ENCODE results near the gene SPAG16. TPM values are rescaled to one million over a fixed set of nuclear protein-coding genes. Genes with fewer than 3 reads are reported as not detected.

Gene SPAG16
- total RNA-seq, 1 experiment from 2014 or later: 30.0 TPM

DNA sequence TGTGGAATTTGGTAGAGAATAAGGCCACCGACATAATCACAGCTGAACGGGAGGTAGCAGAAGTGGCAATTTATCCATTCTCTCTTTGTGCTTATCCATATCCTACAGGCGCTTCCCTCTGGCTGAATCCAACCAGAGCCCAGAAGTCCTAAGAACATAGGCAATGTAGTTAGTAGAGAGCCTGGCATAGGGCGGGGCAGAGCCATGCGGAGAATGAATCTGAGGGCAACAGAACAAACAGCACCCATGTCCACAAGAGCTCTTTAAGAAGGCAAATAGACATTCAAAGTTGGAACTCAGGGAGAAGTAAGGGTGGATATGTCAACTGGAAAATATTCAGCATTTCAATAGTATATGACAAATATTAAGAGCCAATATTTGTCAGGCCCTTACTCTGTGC, 820.7 kb downstream of the SPAG16 start:
- H3K9me3 ChIP-seq (ENCODE audit: insufficient read depth, low read depth): no peaks in the 10 kb centered on the region
- intact Hi-C loops (cut with micrococcal nuclease; ENCODE audit: unreplicated experiment): no loop called here
- no peaks in the 10 kb centered on the region for H3K9me2 ChIP-seq (ENCODE audit: insufficient read depth)
- no peaks in the 10 kb centered on the region for H3K27me3 ChIP-seq (ENCODE audit: insufficient read depth, low read depth)
- peaks cover 10% of the 10 kb centered on the region for H3K4me1 ChIP-seq (replicated peaks; ENCODE audit: insufficient read depth)
- no peaks in the 10 kb centered on the region for H3K36me3 ChIP-seq (ENCODE audit: low read depth)
- no peaks in the 10 kb centered on the region for H4K20me1 ChIP-seq (ENCODE audit: insufficient read depth)
- no peak for DNase-seq
- no peak overlapping the region for H2AFZ ChIP-seq
- H3F3A ChIP-seq (ENCODE audit: insufficient read depth, low read depth): no peaks in the 10 kb centered on the region
- no peak overlapping the region for H3K27ac ChIP-seq
- BruUV-seq (replicated peaks): no TSS peak
- TF ChIP-seq, protein P1, sequence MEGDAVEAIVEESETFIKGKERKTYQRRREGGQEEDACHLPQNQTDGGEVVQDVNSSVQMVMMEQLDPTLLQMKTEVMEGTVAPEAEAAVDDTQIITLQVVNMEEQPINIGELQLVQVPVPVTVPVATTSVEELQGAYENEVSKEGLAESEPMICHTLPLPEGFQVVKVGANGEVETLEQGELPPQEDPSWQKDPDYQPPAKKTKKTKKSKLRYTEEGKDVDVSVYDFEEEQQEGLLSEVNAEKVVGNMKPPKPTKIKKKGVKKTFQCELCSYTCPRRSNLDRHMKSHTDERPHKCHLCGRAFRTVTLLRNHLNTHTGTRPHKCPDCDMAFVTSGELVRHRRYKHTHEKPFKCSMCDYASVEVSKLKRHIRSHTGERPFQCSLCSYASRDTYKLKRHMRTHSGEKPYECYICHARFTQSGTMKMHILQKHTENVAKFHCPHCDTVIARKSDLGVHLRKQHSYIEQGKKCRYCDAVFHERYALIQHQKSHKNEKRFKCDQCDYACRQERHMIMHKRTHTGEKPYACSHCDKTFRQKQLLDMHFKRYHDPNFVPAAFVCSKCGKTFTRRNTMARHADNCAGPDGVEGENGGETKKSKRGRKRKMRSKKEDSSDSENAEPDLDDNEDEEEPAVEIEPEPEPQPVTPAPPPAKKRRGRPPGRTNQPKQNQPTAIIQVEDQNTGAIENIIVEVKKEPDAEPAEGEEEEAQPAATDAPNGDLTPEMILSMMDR (conservative IDR thresholded peaks at IDR 0.05): no peak
- no peak for TF ChIP-seq EZH2 (IDR thresholded peaks at IDR 0.05; ENCODE audit: low read depth)
- no peak overlapping the region for H3K4me3 ChIP-seq
- CTCF ChIA-PET: interaction anchor here (0.6 kb wide), 1 partner anchor 64 kb away, joined by 3 read pairs; no protein-coding TSS in a partner anchor
- POLR2A ChIA-PET (ENCODE audit: unreplicated experiment): no interaction called here
- no peaks in the 10 kb centered on the region for H3K79me2 ChIP-seq (ENCODE audit: low read depth)
- H3K4me2 ChIP-seq: no peak overlapping the region

DNA sequence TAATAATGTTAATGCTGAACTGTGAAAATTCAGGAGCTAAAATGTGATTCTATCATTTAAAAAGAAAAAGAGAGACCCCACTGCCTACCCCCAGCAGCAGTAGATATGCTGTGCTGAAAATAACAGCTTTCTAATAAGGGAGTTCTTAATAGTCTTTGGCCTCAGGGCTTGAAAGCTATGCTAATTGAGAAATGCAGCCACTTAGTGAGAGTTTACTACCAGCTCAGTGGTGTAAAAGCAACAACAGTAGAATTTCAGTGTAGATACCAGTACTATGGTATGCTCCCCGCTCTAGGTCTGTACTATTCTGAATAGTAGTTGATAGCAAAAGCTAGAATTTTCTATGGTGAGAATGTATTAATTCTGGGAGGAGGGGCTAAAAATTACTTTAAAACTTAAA, 823.5 kb downstream of the SPAG16 start:
- no peaks in the 10 kb centered on the region for H3F3A ChIP-seq (ENCODE audit: insufficient read depth, low read depth)
- no peaks in the 10 kb centered on the region for H4K20me1 ChIP-seq (ENCODE audit: insufficient read depth)
- H3K4me3 ChIP-seq: no peak overlapping the region
- H3K9me3 ChIP-seq (ENCODE audit: insufficient read depth, low read depth): no peaks in the 10 kb centered on the region
- intact Hi-C loops (cut with micrococcal nuclease; ENCODE audit: unreplicated experiment): no loop called here
- no peak overlapping the region for H3K27ac ChIP-seq
- no peak overlapping the region for H2AFZ ChIP-seq
- BruUV-seq (replicated peaks): no TSS peak
- ChIA-PET POLR2A (ENCODE audit: unreplicated experiment) (no interaction called here), CTCF (no interaction called here)
- no peak for TF ChIP-seq EZH2 (IDR thresholded peaks at IDR 0.05; ENCODE audit: low read depth)
- TF ChIP-seq, protein P1 (conservative IDR thresholded peaks at IDR 0.05): no peak
- no peaks in the 10 kb centered on the region for H3K79me2 ChIP-seq (ENCODE audit: low read depth)
- no peaks in the 10 kb centered on the region for H3K27me3 ChIP-seq (ENCODE audit: insufficient read depth, low read depth)
- peaks cover 10% of the 10 kb centered on the region for H3K4me1 ChIP-seq (replicated peaks; ENCODE audit: insufficient read depth)
- DNase-seq: no peak
- H3K4me2 ChIP-seq: no peak overlapping the region
- no peaks in the 10 kb centered on the region for H3K36me3 ChIP-seq (ENCODE audit: low read depth)
- no peaks in the 10 kb centered on the region for H3K9me2 ChIP-seq (ENCODE audit: insufficient read depth)

DNA sequence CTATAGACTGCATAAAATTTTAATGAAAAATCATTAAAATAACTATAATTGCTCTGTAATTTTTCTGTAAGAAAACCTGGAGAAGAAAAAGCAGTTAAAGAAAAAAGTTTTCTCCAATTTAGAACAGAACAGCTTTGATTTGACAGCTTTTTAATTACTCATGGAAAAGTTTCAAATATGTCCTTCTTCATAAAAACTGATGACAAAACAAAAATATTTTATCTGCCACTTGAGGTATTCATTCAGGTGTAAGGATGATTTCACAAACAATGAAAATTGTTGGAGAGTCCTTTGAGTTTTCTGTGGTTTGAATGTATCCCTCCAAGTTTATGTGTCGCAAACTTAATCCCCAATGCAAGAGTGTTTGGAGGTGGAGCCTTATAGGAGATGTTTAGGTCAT, 824.3 kb downstream of the SPAG16 start:
- DNase-seq: no peak
- TF ChIP-seq, protein P1 (conservative IDR thresholded peaks at IDR 0.05): no peak
- no peak for TF ChIP-seq EZH2 (IDR thresholded peaks at IDR 0.05; ENCODE audit: low read depth)
- ChIA-PET POLR2A (ENCODE audit: unreplicated experiment) (no interaction called here), CTCF (no interaction called here)
- H3K4me1 ChIP-seq (replicated peaks; ENCODE audit: insufficient read depth): peaks cover 3% of the 10 kb centered on the region
- intact Hi-C loops (cut with micrococcal nuclease; ENCODE audit: unreplicated experiment): no loop called here
- H3K9me3 ChIP-seq (ENCODE audit: insufficient read depth, low read depth): no peaks in the 10 kb centered on the region
- H3K4me3 ChIP-seq: no peak overlapping the region
- H3K9me2 ChIP-seq (ENCODE audit: insufficient read depth): no peaks in the 10 kb centered on the region
- H3K27me3 ChIP-seq (ENCODE audit: insufficient read depth, low read depth): no peaks in the 10 kb centered on the region
- H3K27ac ChIP-seq: no peak overlapping the region
- H2AFZ ChIP-seq: no peak overlapping the region
- H3K36me3 ChIP-seq (ENCODE audit: low read depth): no peaks in the 10 kb centered on the region
- no peaks in the 10 kb centered on the region for H3K79me2 ChIP-seq (ENCODE audit: low read depth)
- no peaks in the 10 kb centered on the region for H3F3A ChIP-seq (ENCODE audit: insufficient read depth, low read depth)
- no peak overlapping the region for H3K4me2 ChIP-seq
- H4K20me1 ChIP-seq (ENCODE audit: insufficient read depth): no peaks in the 10 kb centered on the region
- BruUV-seq (replicated peaks): no TSS peak

All from PC-9 (cell line).